H1 (cell line): ENCODE results near the gene CMIP. TPM values are rescaled to one million over a fixed set of nuclear protein-coding genes. Genes with fewer than 3 reads are reported as not detected.
A peak's percentile ranks its signal among the peaks of the same experiment; 100 is the strongest.

Experiments used
- CTCF ChIA-PET: fragments of 300-600 bp; sonication (Branson Sonifier 250); formaldehyde crosslinking; loops from one replicate; lab custom pipeline; 2021; ENCODE audit not compliant: partially characterized antibody; lab: Charles Lee
- POLR2A ChIA-PET: fragments of 300-600 bp; sonication (Branson Sonifier 250); formaldehyde crosslinking; loops from one replicate; lab custom pipeline; 2021; ENCODE audit warnings: inconsistent platforms; ENCODE audit not compliant: partially characterized antibody; lab: Charles Lee
- DNase-seq, 2 experiments: peaks; one replicate each; pipeline versions ENCODE4 v3.0.0 to v3.0.0-alpha.2; 2010 to 2022; ENCODE audit warnings: low spot score in 2 of 2, low read depth in 1 of 2, mixed read lengths in 1 of 2
- FAIRE-seq: peaks from 2 replicates; lab custom pipeline; 2011; peaks lifted over from hg19 to GRCh38; lab: Jason Lieb, UNC
- H2AFZ ChIP-seq: 2 replicates; pipeline ENCODE4 v1.8.1; 2012; ENCODE audit warnings: low read length, inconsistent platforms
- H2AK5ac ChIP-seq: 2 replicates; pipeline ENCODE4 v1.6.1; 2013; ENCODE audit warnings: low read depth, low read length
- H2BK120ac ChIP-seq: replicated peaks from 2 replicates; pipeline ENCODE3; 2013; ENCODE audit warnings: low read depth, low read length, inconsistent platforms
- H2BK12ac ChIP-seq: 2 replicates; pipeline ENCODE4 v1.6.1; 2013; ENCODE audit warnings: low read depth, low read length
- H2BK15ac ChIP-seq: 2 replicates; pipeline ENCODE4 v1.6.1; 2013; ENCODE audit warnings: low read length
- H2BK20ac ChIP-seq: 2 replicates; pipeline ENCODE4 v1.6.1; 2013; ENCODE audit warnings: low read length
- H2BK5ac ChIP-seq: 2 replicates; pipeline ENCODE4 v1.6.1; 2013; ENCODE audit warnings: low read depth, low read length
- H3K14ac ChIP-seq: 2 replicates; pipeline ENCODE4 v1.6.1; 2013; ENCODE audit warnings: inconsistent platforms; ENCODE audit not compliant: insufficient read length
- H3K18ac ChIP-seq: 2 replicates; pipeline ENCODE4 v1.6.1; 2013; ENCODE audit warnings: low read length; ENCODE audit errors: extremely low read depth
- H3K23ac ChIP-seq: 2 replicates; pipeline ENCODE4 v1.6.1; 2013; ENCODE audit warnings: inconsistent platforms; ENCODE audit not compliant: insufficient read length
- H3K23me2 ChIP-seq: 2 replicates; pipeline ENCODE4 v1.6.1; 2013; ENCODE audit warnings: low read depth, low read length
- H3K27ac ChIP-seq: 2 replicates; pipeline ENCODE4 v1.6.1; 2011; ENCODE audit warnings: low read depth, low read length, inconsistent platforms
- H3K27me3 ChIP-seq, 4 experiments: replicated peaks in 1 of 4; 1 replicate in 1 of 4; 2 replicates in 3 of 4; pipeline versions ENCODE4 v1.6.1 to v1.8.1; 2011 to 2013; ENCODE audit warnings: low read length in 3 of 4, mild to moderate bottlenecking in 3 of 4, inconsistent platforms in 2 of 4, mixed read lengths in 2 of 4, moderate library complexity in 1 of 4; ENCODE audit not compliant: control insufficient read depth in 3 of 4, insufficient read depth in 3 of 4; ENCODE audit errors: extremely low read depth in 1 of 4
- H3K36me3 ChIP-seq, 4 experiments: 2 replicates each; pipeline versions ENCODE4 v1.6.1 to v1.8.1; 2011 to 2013; ENCODE audit warnings: mild to moderate bottlenecking in 4 of 4, low read length in 3 of 4, moderate library complexity in 2 of 4, control low read depth in 1 of 4, inconsistent platforms in 1 of 4; ENCODE audit not compliant: insufficient read depth in 4 of 4, control insufficient read depth in 2 of 4
- H3K4ac ChIP-seq: replicated peaks from 2 replicates; pipeline ENCODE3; 2013; ENCODE audit warnings: low read length, low read depth, mixed read lengths, inconsistent platforms; ENCODE audit not compliant: insufficient read length
- H3K4me1 ChIP-seq, 4 experiments: replicated peaks in 1 of 4; 1 replicate in 1 of 4; 2 replicates in 3 of 4; pipeline versions ENCODE4 v1.6.1 to v1.8.1; 2011 to 2013; ENCODE audit warnings: low read length in 3 of 4, inconsistent platforms in 2 of 4, mixed read lengths in 1 of 4; ENCODE audit not compliant: insufficient read depth in 4 of 4, control insufficient read depth in 3 of 4
- H3K4me2 ChIP-seq, 2 experiments: 2 replicates each; pipeline versions ENCODE4 v1.6.1 to v1.8.1; 2011 to 2013; ENCODE audit warnings: low read depth in 2 of 2, low read length in 2 of 2, control low read depth in 1 of 2, inconsistent platforms in 1 of 2, mild to moderate bottlenecking in 1 of 2; ENCODE audit not compliant: insufficient read depth in 1 of 2
- H3K4me3 ChIP-seq, 4 experiments: fragments of 200-600, 300-600 bp in 1 of 4; sonication (generic), shearing (Covaris generic), sonication (Bioruptor Twin) in 1 of 4; 2 replicates each; pipeline versions ENCODE4 v1.5.1 to v1.8.1; 2011 to 2016; ENCODE audit warnings: low read length in 4 of 4, low read depth in 3 of 4, control low read depth in 2 of 4, inconsistent platforms in 2 of 4, mild to moderate bottlenecking in 2 of 4, mixed read lengths in 1 of 4, moderate library complexity in 1 of 4; ENCODE audit not compliant: insufficient read depth in 2 of 4; ENCODE audit errors: extremely low read depth in 1 of 4
- H3K56ac ChIP-seq: replicated peaks from 2 replicates; pipeline ENCODE3; 2013; ENCODE audit warnings: low read depth, mild to moderate bottlenecking, mixed read lengths, low read length, inconsistent platforms; ENCODE audit not compliant: insufficient read length
- H3K79me1 ChIP-seq: 2 replicates; pipeline ENCODE4 v1.6.1; 2013; ENCODE audit warnings: low read depth, low read length, control low read depth
- H3K79me2 ChIP-seq, 2 experiments: 2 replicates each; pipeline versions ENCODE4 v1.6.1 to v1.8.1; 2012 to 2013; ENCODE audit warnings: low read length in 2 of 2, mild to moderate bottlenecking in 2 of 2, inconsistent platforms in 1 of 2; ENCODE audit not compliant: insufficient read depth in 2 of 2, control insufficient read depth in 1 of 2
- H3K9ac ChIP-seq, 4 experiments: replicated peaks in 1 of 4; 1 replicate in 1 of 4; 2 replicates in 3 of 4; pipeline versions ENCODE4 v1.6.1 to v1.8.1; 2011 to 2013; ENCODE audit warnings: low read depth in 3 of 4, low read length in 3 of 4, control low read depth in 2 of 4, mild to moderate bottlenecking in 2 of 4, moderate library complexity in 2 of 4, inconsistent platforms in 1 of 4; ENCODE audit errors: extremely low read depth in 1 of 4
- H3K9me3 ChIP-seq, 2 experiments: 2 replicates each; pipeline versions ENCODE4 v1.6.1 to v1.8.1; 2012 to 2013; ENCODE audit warnings: mild to moderate bottlenecking in 2 of 2, moderate library complexity in 2 of 2, control low read depth in 1 of 2, inconsistent platforms in 1 of 2, low read depth in 1 of 2, low read length in 1 of 2, mixed read lengths in 1 of 2; ENCODE audit not compliant: insufficient read depth in 2 of 2
- H4K20me1 ChIP-seq, 2 experiments: replicated peaks in 1 of 2; 2 replicates each; pipeline versions ENCODE3 to v1.8.1; 2011 to 2013; ENCODE audit warnings: inconsistent platforms in 2 of 2, low read length in 2 of 2, mild to moderate bottlenecking in 1 of 2; ENCODE audit not compliant: insufficient read depth in 2 of 2, control insufficient read depth in 1 of 2
- H4K5ac ChIP-seq: 2 replicates; pipeline ENCODE4 v1.6.1; 2013; ENCODE audit warnings: low read length, low read depth, mixed read lengths, inconsistent platforms; ENCODE audit not compliant: insufficient read length
- H4K8ac ChIP-seq: 2 replicates; pipeline ENCODE4 v1.8.0; 2013; ENCODE audit warnings: mild to moderate bottlenecking, moderate library complexity, low read length, inconsistent platforms; ENCODE audit not compliant: insufficient read depth; ENCODE audit errors: extremely low read depth
- H4K91ac ChIP-seq: replicated peaks from 2 replicates; pipeline ENCODE3; 2013; ENCODE audit warnings: low read length, mixed read lengths, inconsistent platforms; ENCODE audit not compliant: insufficient read length
- FOSL1 ChIP-seq: IDR thresholded peaks from 2 replicates; pipeline ENCODE4 v1.6.1; 2011; ENCODE audit warnings: mild to moderate bottlenecking, low read depth, low read length, moderate library complexity; ENCODE audit not compliant: insufficient read depth
- JUND ChIP-seq: IDR thresholded peaks from 2 replicates; pipeline ENCODE4 v1.6.1; 2011; ENCODE audit warnings: mild to moderate bottlenecking, improper control_type of control experiment, low read length
- NANOG ChIP-seq: IDR thresholded peaks from 2 replicates; pipeline ENCODE4 v1.6.1; 2011; ENCODE audit warnings: low read length, low read depth, mild to moderate bottlenecking, inconsistent platforms; ENCODE audit not compliant: insufficient read depth, poor library complexity, severe bottlenecking
- RBBP5 ChIP-seq: IDR thresholded peaks from 2 replicates; pipeline ENCODE4 v1.7.1; 2012; ENCODE audit warnings: low read depth, mild to moderate bottlenecking, inconsistent platforms, low read length, moderate library complexity, borderline replicate concordance
- SIX5 ChIP-seq: IDR thresholded peaks from 2 replicates; pipeline ENCODE4 v1.6.1; 2011; ENCODE audit warnings: mild to moderate bottlenecking, low read depth, low read length
- SP1 ChIP-seq: IDR thresholded peaks from 2 replicates; pipeline ENCODE4 v1.6.1; 2011; ENCODE audit warnings: low read depth, low read length
- SP4 ChIP-seq: IDR thresholded peaks from 2 replicates; pipeline ENCODE4 v1.6.1; 2012; ENCODE audit warnings: low read length, inconsistent platforms
- TEAD4 ChIP-seq: IDR thresholded peaks from 2 replicates; pipeline ENCODE4 v1.6.1; 2012; ENCODE audit warnings: low read depth, low read length, inconsistent platforms, mixed read lengths
- ZNF274 ChIP-seq: IDR thresholded peaks from 2 replicates; pipeline ENCODE4 v1.7.0; 2012; ENCODE audit warnings: low read length, borderline replicate concordance; ENCODE audit errors: extremely low read depth
- WGBS, 2 experiments: shearing (Covaris generic) in 1 of 2; methylation state at CpG; one replicate each; pipeline versions ENCODE4 v1.1.6 to v1.1.7; 2013 to 2015; ENCODE audit warnings: low lambda C conversion rate in 2 of 2, mixed read lengths in 2 of 2, inconsistent platforms in 1 of 2, low coverage in 1 of 2, missing lambda C conversion rate in 1 of 2; ENCODE audit not compliant: insufficient replicate concordance in 2 of 2, insufficient coverage in 1 of 2, insufficient read length in 1 of 2; ENCODE audit errors: extremely low coverage in 1 of 2, missing lambda C conversion rate in 1 of 2; 5-methylcytosine and 5-hydroxymethylcytosine counted together
- polyA plus RNA-seq, 7 experiments: library from polyadenylated mRNA; depleted of rRNA in 3 of 7; stranded (reverse) in 5 of 7; unstranded in 2 of 7; fragments of >200 nt in 5 of 7; fragments of 200-250 nt in 2 of 7; gene quantifications; 1 replicate in 5 of 7; 2 replicates in 1 of 7; 4 replicates in 1 of 7; pipeline versions ENCODE4 v1.2.1 to v1.2.3, GENCODE V29; 2011 to 2013; ENCODE audit warnings: missing spikeins in 2 of 7, mixed read lengths in 2 of 7
- total RNA-seq: library from RNA; stranded (reverse); fragmentation: NEBNext Ultra II Directional; extraction: Animal tissue kit (Norgen Biotek cat#: 25700); gene quantifications from 2 replicates; pipeline ENCODE4 v1.2.1, GENCODE V29; 2021
- TF ChIP-seq, protein P1 (sequence below), 3 experiments: IDR thresholded peaks; 1 replicate in 2 of 3; 2 replicates in 1 of 3; pipeline versions ENCODE4 v1.5.1 to v1.6.1; 2011; ENCODE audit warnings: low read length in 3 of 3, mild to moderate bottlenecking in 3 of 3, inconsistent platforms in 2 of 3, low read depth in 1 of 3, moderate library complexity in 1 of 3; ENCODE audit not compliant: insufficient read depth in 1 of 3; ENCODE audit errors: control extremely low read depth in 1 of 3

CMIP gene
- total and polyA plus RNA-seq, 2 of the 8 experiments (the other 6 are each of a cell fraction or from before 2014, with no cell fraction given), result 7.9 to 53.2 TPM

DNA sequence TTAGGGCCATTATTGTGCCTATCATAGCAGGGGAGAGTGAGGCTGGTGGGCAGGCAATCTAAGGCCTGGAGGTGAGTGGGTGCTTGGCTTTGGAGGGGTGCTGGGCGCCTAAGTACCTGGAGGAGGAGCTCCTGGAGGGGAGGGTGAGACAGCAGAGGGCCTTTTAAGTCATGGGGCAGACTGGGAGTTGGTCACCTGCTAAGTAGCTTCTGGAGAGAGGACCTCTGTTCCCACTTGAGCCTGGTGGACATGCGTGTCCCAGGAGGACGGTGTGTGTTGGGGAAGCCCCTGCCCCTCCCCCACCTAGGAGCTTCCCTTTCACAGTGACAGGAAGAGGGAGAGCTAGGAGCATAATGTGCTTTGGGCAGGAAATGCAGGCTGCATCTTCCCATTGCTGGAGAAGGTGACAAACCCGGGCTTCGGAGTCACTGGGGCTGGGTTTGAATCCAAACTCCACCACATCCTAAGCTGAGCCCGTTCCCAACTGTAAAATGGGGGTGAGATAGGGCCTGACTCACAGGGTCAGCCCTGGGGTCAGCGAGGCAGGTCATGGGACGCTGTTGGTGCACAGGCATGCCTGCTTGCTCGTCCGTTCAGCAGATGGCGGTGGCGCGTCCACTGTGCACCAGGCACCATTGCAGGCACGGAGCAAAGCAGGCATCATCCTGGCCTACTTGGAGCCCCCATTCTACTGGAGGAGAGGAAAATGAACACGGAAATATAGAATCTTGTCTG is 37.9 kb downstream of the CMIP start:
- H3K79me1 ChIP-seq, result peaks cover 38% of the 10 kb centered on the region
- FAIRE-seq (no peak), DNase-seq (no peak)
- no peak overlapping the region for H3K9ac ChIP-seq
- ChIA-PET POLR2A (interaction anchor here (1.3 to 1.5 kb wide), 3 partner anchors 9 to 32 kb away, joined by 3 to 5 read pairs (median 5); no protein-coding TSS in a partner anchor), CTCF (interaction anchor here (0.6 to 1.5 kb wide), 4 partner anchors 8 to 57 kb away, joined by 3 to 5 read pairs (median 3); no protein-coding TSS in a partner anchor)
- H2AFZ ChIP-seq, result no peak overlapping the region
- no peak overlapping the region for H3K14ac ChIP-seq
- H3K23me2 ChIP-seq, result no peaks in the 10 kb centered on the region
- H3K79me2 ChIP-seq, result peaks cover 4 to 96% of the 10 kb centered on the region in 2 experiments; a peak in 3 of 4 replicates
- H3K56ac ChIP-seq, result no peak overlapping the region
- no peak overlapping the region for H2BK20ac ChIP-seq
- peak overlapping the region; percentile 64 for H4K91ac ChIP-seq
- no peaks in the 10 kb centered on the region for H3K9me3 ChIP-seq
- peak overlapping the region; percentile 90 for H2BK5ac ChIP-seq
- no peaks in the 10 kb centered on the region for H3K36me3 ChIP-seq
- H3K4me1 ChIP-seq, result peaks cover 4 to 29% (median 7%) of the 10 kb centered on the region in 4 experiments
- H3K27ac ChIP-seq, result 0 out of 2 replicates have a peak overlapping the region, but pooled peaks have one; percentile 15
- H3K4ac ChIP-seq, result peak overlapping the region; percentile 51
- H2BK15ac ChIP-seq, result no peak overlapping the region
- no peak overlapping the region for H3K4me3 ChIP-seq
- H2AK5ac ChIP-seq, result no peak overlapping the region
- no peak overlapping the region; the same call in 1 of the 2 replicates for H3K18ac ChIP-seq
- no peak overlapping the region for H4K5ac ChIP-seq
- H4K8ac ChIP-seq, result no peak overlapping the region; the same call in none of the 2 replicates
- H3K27me3 ChIP-seq, result no peaks in the 10 kb centered on the region
- WGBS, 2 experiments, result 93% methylated on average over 15 of the region's 15 CpGs; no CpG with 5 or more reads in 1 of the 2 experiments
- H2BK120ac ChIP-seq, result no peak overlapping the region
- H4K20me1 ChIP-seq, result peaks cover 33 to 43% of the 10 kb centered on the region in 2 experiments
- H3K23ac ChIP-seq, result peak overlapping the region; percentile 33
- peak overlapping the region; percentile 39; the same call in 1 of the 2 replicates for H2BK12ac ChIP-seq
- no peak overlapping the region; a peak in 1 of 4 replicates for H3K4me2 ChIP-seq
- TF ChIP-seq JUND (no peak), SP4 (no peak), FOSL1 (no peak), RBBP5 (no peak), ZNF274 (no peak), NANOG (no peak), SP1 (no peak), TEAD4 (no peak), SIX5 (no peak)
- TF ChIP-seq, protein P1, sequence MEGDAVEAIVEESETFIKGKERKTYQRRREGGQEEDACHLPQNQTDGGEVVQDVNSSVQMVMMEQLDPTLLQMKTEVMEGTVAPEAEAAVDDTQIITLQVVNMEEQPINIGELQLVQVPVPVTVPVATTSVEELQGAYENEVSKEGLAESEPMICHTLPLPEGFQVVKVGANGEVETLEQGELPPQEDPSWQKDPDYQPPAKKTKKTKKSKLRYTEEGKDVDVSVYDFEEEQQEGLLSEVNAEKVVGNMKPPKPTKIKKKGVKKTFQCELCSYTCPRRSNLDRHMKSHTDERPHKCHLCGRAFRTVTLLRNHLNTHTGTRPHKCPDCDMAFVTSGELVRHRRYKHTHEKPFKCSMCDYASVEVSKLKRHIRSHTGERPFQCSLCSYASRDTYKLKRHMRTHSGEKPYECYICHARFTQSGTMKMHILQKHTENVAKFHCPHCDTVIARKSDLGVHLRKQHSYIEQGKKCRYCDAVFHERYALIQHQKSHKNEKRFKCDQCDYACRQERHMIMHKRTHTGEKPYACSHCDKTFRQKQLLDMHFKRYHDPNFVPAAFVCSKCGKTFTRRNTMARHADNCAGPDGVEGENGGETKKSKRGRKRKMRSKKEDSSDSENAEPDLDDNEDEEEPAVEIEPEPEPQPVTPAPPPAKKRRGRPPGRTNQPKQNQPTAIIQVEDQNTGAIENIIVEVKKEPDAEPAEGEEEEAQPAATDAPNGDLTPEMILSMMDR (IDR thresholded peaks at IDR 0.05; ENCODE audit: control extremely low read depth in 1 of 3, insufficient read depth in 1 of 3, low read depth in 1 of 3, low read length in 3 of 3), result no peak
